PC-3 (cell line): Measurements from ENCODE around the gene ZNF283.

Experiments used
- CTCF ChIP-seq: fragments of 300-600 bp; sonication (generic); conservative IDR thresholded peaks from 2 replicates; pipeline ENCODE4 v1.5.1; 2017; ENCODE audit warnings: antibody characterized with exemption, low read depth, mild to moderate bottlenecking, low read length
- EZH2 ChIP-seq: fragments of 300-600 bp; sonication (generic); IDR thresholded peaks from one replicate; pipeline ENCODE4 v1.6.1; 2017; ENCODE audit warnings: antibody characterized with exemption, mild to moderate bottlenecking, low read length; ENCODE audit not compliant: unreplicated experiment
- EZH2phosphoT487 ChIP-seq: fragments of 300-600 bp; sonication (generic); IDR thresholded peaks from 2 replicates; pipeline ENCODE4 v1.6.1; 2018; ENCODE audit warnings: mild to moderate bottlenecking, antibody characterized with exemption, low read length, borderline replicate concordance

- TF ChIP-seq EZH2phosphoT487: no peak
- no peak for TF ChIP-seq CTCF
- TF ChIP-seq EZH2: no peak
Measured at GRCh38 chr19:43784241-43784980, 42.7 kb upstream of the ZNF283 start.
